GM12892 (cell line): ENCODE results near the gene DHRSX.

Experiments
- POLR2A ChIP-seq: IDR thresholded peaks from 2 replicates; pipeline ENCODE4 v1.6.1; 2011; ENCODE audit warnings: low read depth, low read length, control low read depth
- TAF1 ChIP-seq: IDR thresholded peaks from 2 replicates; pipeline ENCODE4 v1.6.1; 2011; ENCODE audit warnings: low read depth, mild to moderate bottlenecking, control low read depth, low read length, borderline replicate concordance

GRCh38 chrX:2397229-2398063 is 103.3 kb downstream of the DHRSX start:
- TF ChIP-seq POLR2A, result no peak
- no peak for TF ChIP-seq TAF1
